HepG2 (cell line): Measurements from ENCODE around the gene TUBB3. TPM values are rescaled to one million over a fixed set of nuclear protein-coding genes. Genes with fewer than 3 reads are reported as not detected.
A peak's percentile ranks its signal among the peaks of the same experiment; 100 is the strongest.

Experiments used
- AKAP8 ChIP-seq: sonication (generic); formaldehyde crosslinking; IDR thresholded peaks from 2 replicates; pipeline ENCODE4 v1.5.1; 2020; ENCODE audit warnings: mild to moderate bottlenecking, missing genetic modification reagents
- GABPB1 ChIP-seq: IDR thresholded peaks from 2 replicates; pipeline ENCODE4 v1.6.1; 2016; ENCODE audit warnings: mild to moderate bottlenecking, missing genetic modification reagents, moderate library complexity, missing compliant biosample characterization
- KDM4B ChIP-seq: sonication (generic); formaldehyde crosslinking; IDR thresholded peaks from 2 replicates; pipeline ENCODE4 v1.4.0; 2020; ENCODE audit warnings: missing genetic modification reagents
- MLLT10 ChIP-seq: sonication (generic); formaldehyde crosslinking; IDR thresholded peaks from 2 replicates; pipeline ENCODE4 v1.4.0; 2020; ENCODE audit warnings: missing genetic modification reagents
- RAD21 ChIP-seq: fragments of 450-650 bp; formaldehyde crosslinking; IDR thresholded peaks from 2 replicates; pipeline ENCODE4 v1.5.0; 2020; ENCODE audit warnings: mild to moderate bottlenecking
- SNRNP70 ChIP-seq: fragments of 200-400 bp; formaldehyde crosslinking; IDR thresholded peaks from 2 replicates; pipeline ENCODE4 v1.6.1; 2017; ENCODE audit warnings: mild to moderate bottlenecking, low read depth, low read length, moderate library complexity
- SOX6 ChIP-seq, 2 experiments: fragments of 450-650 bp in 1 of 2; sonication (generic) in 1 of 2; formaldehyde crosslinking in 1 of 2; IDR thresholded peaks; 2 replicates each; pipeline versions ENCODE4 v1.4.0 to v1.6.1; 2017 to 2020; ENCODE audit warnings: antibody characterized with exemption in 1 of 2, mild to moderate bottlenecking in 1 of 2, missing genetic modification reagents in 1 of 2
- SRSF4 ChIP-seq: fragments of 200-400 bp; formaldehyde crosslinking; IDR thresholded peaks from one replicate; pipeline ENCODE4 v1.6.1; 2018; ENCODE audit warnings: mild to moderate bottlenecking, low read depth, low read length, moderate library complexity; ENCODE audit not compliant: poor library complexity, severe bottlenecking
- TP53 ChIP-seq: sonication (generic); formaldehyde crosslinking; conservative IDR thresholded peaks from 2 replicates; pipeline ENCODE4 v1.4.0; 2020; ENCODE audit warnings: missing genetic modification reagents
- ZNF224 ChIP-seq: sonication (generic); formaldehyde crosslinking; IDR thresholded peaks from 2 replicates; pipeline ENCODE4 v1.5.0; 2020; ENCODE audit warnings: mild to moderate bottlenecking, missing genetic modification reagents
- ZNF24 ChIP-seq: fragments of 450-650 bp; IDR thresholded peaks from 2 replicates; pipeline ENCODE4 v1.6.1; 2017; ENCODE audit warnings: antibody characterized with exemption, mild to moderate bottlenecking
- ZNF282 ChIP-seq: fragments of 450-650 bp; IDR thresholded peaks from 2 replicates; pipeline ENCODE4 v1.6.1; 2018; ENCODE audit not compliant: partially characterized antibody
- ZNF326 ChIP-seq: sonication (generic); formaldehyde crosslinking; IDR thresholded peaks from 2 replicates; pipeline ENCODE4 v1.4.0; 2020; ENCODE audit warnings: missing genetic modification reagents, borderline replicate concordance
- ZNF460 ChIP-seq: sonication (generic); formaldehyde crosslinking; IDR thresholded peaks from 2 replicates; pipeline ENCODE4 v1.5.1; 2020; ENCODE audit warnings: missing genetic modification reagents, mild to moderate bottlenecking, borderline replicate concordance
- ZNF589 ChIP-seq: sonication (generic); formaldehyde crosslinking; conservative IDR thresholded peaks from 2 replicates; pipeline ENCODE4 v1.8.0; 2022; ENCODE audit warnings: mild to moderate bottlenecking, moderate library complexity, missing genetic modification reagents
- ZNF629 ChIP-seq: sonication (generic); formaldehyde crosslinking; conservative IDR thresholded peaks from 2 replicates; pipeline ENCODE4 v1.5.0; 2020; ENCODE audit warnings: missing genetic modification reagents
- ZNF660 ChIP-seq: sonication (generic); formaldehyde crosslinking; IDR thresholded peaks from 2 replicates; pipeline ENCODE4 v1.5.1; 2020; ENCODE audit warnings: mild to moderate bottlenecking, low read depth, missing genetic modification reagents, borderline replicate concordance
- ZNF670 ChIP-seq: sonication (generic); formaldehyde crosslinking; IDR thresholded peaks from 2 replicates; pipeline ENCODE4 v1.8.0; 2022; ENCODE audit warnings: mild to moderate bottlenecking, missing genetic modification reagents, borderline replicate concordance
- ZZZ3 ChIP-seq: sonication (generic); formaldehyde crosslinking; IDR thresholded peaks from 2 replicates; pipeline ENCODE4 v1.4.0; 2020; ENCODE audit warnings: missing genetic modification reagents, mild to moderate bottlenecking, borderline replicate concordance
- polyA plus RNA-seq, 8 experiments: library from polyadenylated mRNA; depleted of rRNA in 3 of 8; stranded (reverse) in 7 of 8; unstranded in 1 of 8; fragments of >200 nt; fragmentation: Illumina TruSeq in 4 of 8; extraction: Trizol in 4 of 8; gene quantifications; 2 replicates each; pipeline versions ENCODE4 v1.2.1 to v1.2.3, GENCODE V29; 2011 to 2016; ENCODE audit warnings: low read depth in 4 of 8, missing spikeins in 1 of 8, mixed read lengths in 1 of 8; ENCODE audit not compliant: insufficient read depth in 1 of 8
- total RNA-seq, 5 experiments: library from RNA; depleted of rRNA; stranded (reverse); fragments of >200 nt; fragmentation: Illumina TruSeq; extraction: Trizol; gene quantifications; 2 replicates each; pipeline ENCODE4 v1.2.3, GENCODE V29; 2016; ENCODE audit warnings: low read depth in 1 of 5
- TF ChIP-seq, protein P1 (sequence below): sonication (generic); formaldehyde crosslinking; IDR thresholded peaks from 2 replicates; pipeline ENCODE4 v1.4.0; 2020; ENCODE audit warnings: missing genetic modification reagents
- TF ChIP-seq, protein P2 (sequence below): sonication (generic); formaldehyde crosslinking; IDR thresholded peaks from 2 replicates; pipeline ENCODE4 v1.8.0; 2022; ENCODE audit warnings: mild to moderate bottlenecking, missing genetic modification reagents, borderline replicate concordance
- TF ChIP-seq, protein P3 (sequence below): sonication (generic); formaldehyde crosslinking; conservative IDR thresholded peaks from 2 replicates; pipeline ENCODE4 v1.8.1; 2023; ENCODE audit warnings: missing genetic modification reagents
- TF ChIP-seq, protein P4 (sequence below): sonication (generic); formaldehyde crosslinking; IDR thresholded peaks from 2 replicates; pipeline ENCODE4 v1.8.1; 2023; ENCODE audit warnings: missing genetic modification reagents, mild to moderate bottlenecking, borderline replicate concordance

The TUBB3 gene
- total and polyA plus RNA-seq, 2 of the 13 experiments (the other 11 are each of a cell fraction or from before 2014, with no cell fraction given), result 110 to 185 TPM

DNA sequence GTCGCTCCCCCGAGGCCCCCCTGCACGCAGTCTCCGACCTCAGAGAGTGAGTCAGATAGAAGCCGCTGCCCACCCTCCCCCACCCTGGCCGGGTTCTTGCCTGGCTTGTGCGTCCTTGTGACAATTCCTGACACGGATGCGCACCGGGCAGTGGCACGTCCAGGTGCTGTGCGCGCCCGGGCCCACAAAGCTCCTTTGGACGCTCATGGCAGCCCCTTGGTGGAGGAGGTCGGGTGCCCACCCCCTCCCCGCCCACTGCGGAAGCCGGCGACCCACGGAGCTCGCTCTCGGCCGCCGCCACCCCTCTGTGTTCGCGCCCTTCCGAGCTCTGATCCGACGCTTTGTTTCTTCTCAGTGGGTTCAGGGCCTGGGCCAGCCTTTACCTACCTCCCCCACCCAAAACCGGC, 662 bp upstream of the TUBB3 start (continued):
- TF ChIP-seq ZNF629 (CRISPR knock-in tag), result no peak
- TF ChIP-seq MLLT10 (CRISPR knock-in tag), result no peak
- peak; percentile 57; the same call in 1 of the 2 replicates for TF ChIP-seq AKAP8 (CRISPR knock-in tag)
- TF ChIP-seq SRSF4, result no peak
- TF ChIP-seq SOX6 (IDR thresholded peaks at IDR 0.05), result no peak
- TF ChIP-seq SOX6 (CRISPR knock-in tag; IDR thresholded peaks at IDR 0.05), result peak; percentile 28
- TF ChIP-seq ZNF224, result no peak
- TF ChIP-seq ZNF326 (CRISPR knock-in tag), result no peak
- no peak for TF ChIP-seq ZNF460 (CRISPR knock-in tag)
- no peak for TF ChIP-seq RAD21
- no peak for TF ChIP-seq ZNF660 (CRISPR knock-in tag)
- TF ChIP-seq ZNF24, result no peak
- TF ChIP-seq KDM4B, result peak; percentile 63; the same call in 1 of the 2 replicates
- peak; percentile 79; the same call in 1 of the 2 replicates for TF ChIP-seq ZNF670 (CRISPR knock-in tag)
- TF ChIP-seq, protein P1, sequence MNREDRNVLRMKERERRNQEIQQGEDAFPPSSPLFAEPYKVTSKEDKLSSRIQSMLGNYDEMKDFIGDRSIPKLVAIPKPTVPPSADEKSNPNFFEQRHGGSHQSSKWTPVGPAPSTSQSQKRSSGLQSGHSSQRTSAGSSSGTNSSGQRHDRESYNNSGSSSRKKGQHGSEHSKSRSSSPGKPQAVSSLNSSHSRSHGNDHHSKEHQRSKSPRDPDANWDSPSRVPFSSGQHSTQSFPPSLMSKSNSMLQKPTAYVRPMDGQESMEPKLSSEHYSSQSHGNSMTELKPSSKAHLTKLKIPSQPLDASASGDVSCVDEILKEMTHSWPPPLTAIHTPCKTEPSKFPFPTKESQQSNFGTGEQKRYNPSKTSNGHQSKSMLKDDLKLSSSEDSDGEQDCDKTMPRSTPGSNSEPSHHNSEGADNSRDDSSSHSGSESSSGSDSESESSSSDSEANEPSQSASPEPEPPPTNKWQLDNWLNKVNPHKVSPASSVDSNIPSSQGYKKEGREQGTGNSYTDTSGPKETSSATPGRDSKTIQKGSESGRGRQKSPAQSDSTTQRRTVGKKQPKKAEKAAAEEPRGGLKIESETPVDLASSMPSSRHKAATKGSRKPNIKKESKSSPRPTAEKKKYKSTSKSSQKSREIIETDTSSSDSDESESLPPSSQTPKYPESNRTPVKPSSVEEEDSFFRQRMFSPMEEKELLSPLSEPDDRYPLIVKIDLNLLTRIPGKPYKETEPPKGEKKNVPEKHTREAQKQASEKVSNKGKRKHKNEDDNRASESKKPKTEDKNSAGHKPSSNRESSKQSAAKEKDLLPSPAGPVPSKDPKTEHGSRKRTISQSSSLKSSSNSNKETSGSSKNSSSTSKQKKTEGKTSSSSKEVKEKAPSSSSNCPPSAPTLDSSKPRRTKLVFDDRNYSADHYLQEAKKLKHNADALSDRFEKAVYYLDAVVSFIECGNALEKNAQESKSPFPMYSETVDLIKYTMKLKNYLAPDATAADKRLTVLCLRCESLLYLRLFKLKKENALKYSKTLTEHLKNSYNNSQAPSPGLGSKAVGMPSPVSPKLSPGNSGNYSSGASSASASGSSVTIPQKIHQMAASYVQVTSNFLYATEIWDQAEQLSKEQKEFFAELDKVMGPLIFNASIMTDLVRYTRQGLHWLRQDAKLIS (CRISPR knock-in tag), result no peak
- peak; percentile 17; the same call in 1 of the 2 replicates for TF ChIP-seq TP53
- TF ChIP-seq, protein P2, sequence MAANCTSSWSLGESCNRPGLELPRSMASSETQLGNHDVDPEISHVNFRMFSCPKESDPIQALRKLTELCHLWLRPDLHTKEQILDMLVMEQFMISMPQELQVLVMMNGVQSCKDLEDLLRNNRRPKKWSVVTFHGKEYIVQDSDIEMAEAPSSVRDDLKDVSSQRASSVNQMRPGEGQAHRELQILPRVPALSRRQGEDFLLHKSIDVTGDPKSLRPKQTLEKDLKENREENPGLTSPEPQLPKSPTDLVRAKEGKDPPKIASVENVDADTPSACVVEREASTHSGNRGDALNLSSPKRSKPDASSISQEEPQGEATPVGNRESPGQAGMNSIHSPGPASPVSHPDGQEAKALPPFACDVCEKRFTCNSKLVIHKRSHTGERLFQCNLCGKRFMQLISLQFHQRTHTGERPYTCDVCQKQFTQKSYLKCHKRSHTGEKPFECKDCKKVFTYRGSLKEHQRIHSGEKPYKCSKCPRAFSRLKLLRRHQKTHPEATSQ (CRISPR knock-in tag), result no peak
- TF ChIP-seq ZNF589 (CRISPR knock-in tag), result no peak
- TF ChIP-seq, protein P3, sequence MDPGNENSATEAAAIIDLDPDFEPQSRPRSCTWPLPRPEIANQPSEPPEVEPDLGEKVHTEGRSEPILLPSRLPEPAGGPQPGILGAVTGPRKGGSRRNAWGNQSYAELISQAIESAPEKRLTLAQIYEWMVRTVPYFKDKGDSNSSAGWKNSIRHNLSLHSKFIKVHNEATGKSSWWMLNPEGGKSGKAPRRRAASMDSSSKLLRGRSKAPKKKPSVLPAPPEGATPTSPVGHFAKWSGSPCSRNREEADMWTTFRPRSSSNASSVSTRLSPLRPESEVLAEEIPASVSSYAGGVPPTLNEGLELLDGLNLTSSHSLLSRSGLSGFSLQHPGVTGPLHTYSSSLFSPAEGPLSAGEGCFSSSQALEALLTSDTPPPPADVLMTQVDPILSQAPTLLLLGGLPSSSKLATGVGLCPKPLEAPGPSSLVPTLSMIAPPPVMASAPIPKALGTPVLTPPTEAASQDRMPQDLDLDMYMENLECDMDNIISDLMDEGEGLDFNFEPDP (CRISPR knock-in tag), result no peak
- TF ChIP-seq, protein P4, sequence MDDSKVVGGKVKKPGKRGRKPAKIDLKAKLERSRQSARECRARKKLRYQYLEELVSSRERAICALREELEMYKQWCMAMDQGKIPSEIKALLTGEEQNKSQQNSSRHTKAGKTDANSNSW (CRISPR knock-in tag), result 0 out of 2 replicates have a peak, but pooled peaks have one; percentile 78
- peak; percentile 72 for TF ChIP-seq GABPB1 (CRISPR knock-in tag)
- no peak for TF ChIP-seq ZNF282
- TF ChIP-seq SNRNP70, result no peak
- no peak; the same call in 1 of the 2 replicates for TF ChIP-seq ZZZ3 (CRISPR knock-in tag)
